VCaP (cell line): Measurements from ENCODE around the gene FHIT.

Experiments used
- H3K27ac ChIP-seq: fragments of 450-650 bp; 2 replicates; pipeline ENCODE4 v1.5.1; 2017
- CTCF ChIP-seq: fragments of 450-650 bp; conservative IDR thresholded peaks from 2 replicates; pipeline ENCODE4 v1.5.1; 2017; ENCODE audit warnings: mild to moderate bottlenecking, moderate library complexity

FHIT gene

DNA sequence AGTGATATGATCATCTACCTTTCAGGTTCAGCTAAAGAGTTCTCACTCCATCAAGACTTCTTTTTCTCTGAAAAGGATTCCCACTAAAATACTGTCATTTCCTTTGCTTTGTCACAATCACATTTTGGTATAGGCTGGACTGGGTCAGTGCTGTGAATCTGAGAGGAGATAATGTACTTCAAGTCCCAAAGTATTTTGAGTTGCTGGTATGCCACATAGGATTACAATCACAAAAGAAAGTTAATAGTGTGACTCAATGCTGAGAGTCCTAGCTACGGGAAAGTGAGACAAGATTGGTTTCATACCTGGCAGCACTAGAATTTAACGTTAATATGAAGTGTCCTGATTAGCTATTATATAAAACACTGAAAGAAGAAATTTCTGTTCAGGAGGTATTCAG is 1073.5 kb downstream of the FHIT start:
- no peak for TF ChIP-seq CTCF
- H3K27ac ChIP-seq: no peak overlapping the region

GRCh38 chr3:60176614-60177013 is 1074.6 kb downstream of the FHIT start:
- TF ChIP-seq CTCF: no peak
- H3K27ac ChIP-seq: no peak overlapping the region

DNA sequence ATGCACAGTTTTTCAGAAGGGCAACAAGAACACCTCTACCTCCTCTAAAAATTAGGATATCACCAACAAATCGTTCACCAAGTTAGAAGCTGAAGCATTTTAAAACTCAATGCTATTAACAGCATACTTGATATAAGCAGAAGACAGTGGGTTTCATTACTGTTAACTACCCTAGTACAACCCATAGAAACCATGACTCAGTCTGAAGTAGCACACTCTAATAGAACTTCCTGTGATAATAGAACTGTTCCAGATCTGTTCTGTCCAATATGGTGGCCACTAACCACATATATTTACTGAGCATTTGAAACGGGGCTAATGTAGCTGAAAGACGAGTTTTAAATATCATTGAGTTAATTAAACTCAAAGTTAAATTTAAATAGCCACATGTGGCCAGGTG is 1075.6 kb downstream of the FHIT start:
- H3K27ac ChIP-seq: no peak overlapping the region
- TF ChIP-seq CTCF: no peak

- no peak for TF ChIP-seq CTCF
- H3K27ac ChIP-seq: no peak overlapping the region
Measured at GRCh38 chr3:60169755-60170154, 1081.5 kb downstream of the FHIT start.

DNA sequence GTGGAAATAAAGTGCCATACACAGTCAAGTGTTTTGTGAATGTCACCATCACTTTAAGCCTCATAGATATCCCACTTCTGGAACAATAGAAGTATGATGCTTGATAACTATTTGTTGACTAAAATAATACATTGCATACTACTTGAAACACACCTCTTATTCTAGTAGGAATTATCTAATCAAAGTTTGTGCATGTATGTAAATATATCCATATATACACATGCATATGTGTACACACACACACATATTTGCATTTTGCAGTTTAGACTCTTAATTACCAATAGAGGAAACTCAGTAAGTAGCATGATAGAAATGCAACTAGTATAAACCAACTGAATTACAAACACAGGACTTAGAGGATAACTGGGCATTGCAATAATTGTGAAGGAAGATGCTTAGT is 1084.1 kb downstream of the FHIT start:
- no peak overlapping the region for H3K27ac ChIP-seq
- TF ChIP-seq CTCF: no peak

- no peak overlapping the region for H3K27ac ChIP-seq
- no peak for TF ChIP-seq CTCF
Measured at GRCh38 chr3:60160822-60161748, 1090.2 kb downstream of the FHIT start.

- no peak for TF ChIP-seq CTCF
- H3K27ac ChIP-seq: no peak overlapping the region
Measured at GRCh38 chr3:60160111-60160821, 1091.0 kb downstream of the FHIT start.
